H1 (cell line): ENCODE measurements around the gene YOD1. TPM values are rescaled to one million over a fixed set of nuclear protein-coding genes. Genes with fewer than 3 reads are reported as not detected.

Experiments
- CREB1 ChIP-seq: IDR thresholded peaks from 2 replicates; pipeline ENCODE4 v1.6.1; 2012; ENCODE audit warnings: inconsistent platforms
- GTF2F1 ChIP-seq: IDR thresholded peaks from 2 replicates; pipeline ENCODE4 v1.6.1; 2012; ENCODE audit warnings: low read depth, low read length, improper control_type of control experiment, borderline replicate concordance
- JUN ChIP-seq: IDR thresholded peaks from 2 replicates; pipeline ENCODE4 v1.6.1; 2011; ENCODE audit warnings: low read depth, mild to moderate bottlenecking, improper control_type of control experiment, low read length
- RAD21 ChIP-seq, 2 experiments: IDR thresholded peaks in 1 of 2; conservative IDR thresholded peaks in 1 of 2; 2 replicates each; pipeline ENCODE4 v1.6.1; 2011; ENCODE audit warnings: low read depth in 2 of 2, low read length in 2 of 2, improper control_type of control experiment in 1 of 2, inconsistent platforms in 1 of 2, mild to moderate bottlenecking in 1 of 2, moderate library complexity in 1 of 2
- SIX5 ChIP-seq: IDR thresholded peaks from 2 replicates; pipeline ENCODE4 v1.6.1; 2011; ENCODE audit warnings: mild to moderate bottlenecking, low read depth, low read length
- YY1 ChIP-seq: IDR thresholded peaks from 2 replicates; pipeline ENCODE4 v1.6.1; 2011; ENCODE audit warnings: low read depth, mild to moderate bottlenecking, low read length
- polyA plus RNA-seq, 7 experiments: library from polyadenylated mRNA; depleted of rRNA in 3 of 7; stranded (reverse) in 5 of 7; unstranded in 2 of 7; fragments of >200 nt in 5 of 7; fragments of 200-250 nt in 2 of 7; gene quantifications; 1 replicate in 5 of 7; 2 replicates in 1 of 7; 4 replicates in 1 of 7; pipeline versions ENCODE4 v1.2.1 to v1.2.3, GENCODE V29; 2011 to 2013; ENCODE audit warnings: missing spikeins in 2 of 7, mixed read lengths in 2 of 7
- total RNA-seq: library from RNA; stranded (reverse); fragmentation: NEBNext Ultra II Directional; extraction: Animal tissue kit (Norgen Biotek cat#: 25700); gene quantifications from 2 replicates; pipeline ENCODE4 v1.2.1, GENCODE V29; 2021

Gene YOD1
- total and polyA plus RNA-seq, 2 of the 8 experiments (the other 6 are each of a cell fraction or from before 2014, with no cell fraction given) = 1.9 to 11.8 TPM

- TF ChIP-seq RAD21 (IDR thresholded peaks at IDR 0.05 in 1 of 2, conservative IDR thresholded peaks at IDR 0.05 in 1 of 2; ENCODE audit: low read depth in 2 of 2, low read length in 2 of 2) (no peak), GTF2F1 (no peak), CREB1 (no peak), SIX5 (no peak), JUN (no peak), YY1 (no peak)
Measured at GRCh38 chr1:207009182-207009850, 41.7 kb downstream of the YOD1 start (continued).
